ENCODE measurements around the gene ROCK1.

Gene ROCK1

GRCh38 chr18:21093133-21093532, 18.5 kb downstream of the ROCK1 start:
- peak overlapping the region in 1 of 2 donors; percentile 7 for H3K27ac Mint-ChIP-seq

DNA sequence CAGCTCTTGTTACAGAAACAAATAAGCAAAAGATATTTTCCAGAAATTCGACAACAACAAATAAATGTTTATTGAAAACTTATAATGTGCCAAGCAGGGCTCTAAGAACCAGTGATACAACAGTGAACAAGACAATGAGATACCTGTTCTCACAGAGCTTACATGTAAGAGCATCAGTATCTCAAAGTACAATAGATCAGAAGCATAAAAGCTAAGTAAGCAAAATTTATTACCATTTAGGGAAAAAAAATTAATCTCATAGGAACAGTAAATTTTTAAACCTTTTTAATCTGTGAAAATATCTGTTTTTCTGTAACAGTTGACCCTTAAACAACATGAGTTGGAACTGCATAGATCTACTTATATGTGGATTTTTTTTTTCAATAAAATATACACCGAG, 20.9 kb downstream of the ROCK1 start:
- peaks cover 23 to 63% of the 10 kb centered on the region in 2 donors for H3K4me1 Mint-ChIP-seq (ENCODE audit: low read depth in 2 of 2)
- H3K27ac Mint-ChIP-seq, result no peak overlapping the region
- H3K36me3 Mint-ChIP-seq (ENCODE audit: insufficient read depth), result peaks cover 11% of the 10 kb centered on the region
- DNase-seq (no peak), ATAC-seq (replicated peaks) (no peak)
- H3K27me3 Mint-ChIP-seq, result no peaks in the 10 kb centered on the region
- peak overlapping the region in 1 of 2 donors; percentile 38 for H3K4me3 Mint-ChIP-seq
- H3K9me3 Mint-ChIP-seq, result no peaks in the 10 kb centered on the region

More at GRCh38 chr18:21093133-21093532, 18.5 kb downstream of the ROCK1 start:
- H3K27me3 Mint-ChIP-seq, result no peaks in the 10 kb centered on the region
- DNase-seq (no peak), ATAC-seq (replicated peaks) (no peak)
- H3K4me3 Mint-ChIP-seq, result no peak overlapping the region
- H3K4me1 Mint-ChIP-seq (ENCODE audit: low read depth in 2 of 2), result peaks cover 30 to 61% of the 10 kb centered on the region in 2 donors
- peaks cover 11% of the 10 kb centered on the region for H3K36me3 Mint-ChIP-seq (ENCODE audit: insufficient read depth)
- H3K9me3 Mint-ChIP-seq, result no peaks in the 10 kb centered on the region

GRCh38 chr18:21085579-21086166, 25.9 kb downstream of the ROCK1 start:
- no peaks in the 10 kb centered on the region for H3K9me3 Mint-ChIP-seq
- peak overlapping the region; percentile 44 to 52 for H3K4me3 Mint-ChIP-seq
- peaks cover 6% of the 10 kb centered on the region for H3K36me3 Mint-ChIP-seq (ENCODE audit: insufficient read depth)
- peaks cover 47 to 84% of the 10 kb centered on the region in 2 donors for H3K4me1 Mint-ChIP-seq (ENCODE audit: low read depth in 2 of 2)
- no peak for DNase-seq
- no peaks in the 10 kb centered on the region for H3K27me3 Mint-ChIP-seq
- H3K27ac Mint-ChIP-seq, result no peak overlapping the region
- no peak for ATAC-seq (replicated peaks)

GRCh38 chr18:21084511-21085078, 27.0 kb downstream of the ROCK1 start:
- peaks cover 48 to 84% of the 10 kb centered on the region in 2 donors for H3K4me1 Mint-ChIP-seq (ENCODE audit: low read depth in 2 of 2)
- H3K27ac Mint-ChIP-seq, result peak overlapping the region; percentile 18 to 61
- H3K9me3 Mint-ChIP-seq, result no peaks in the 10 kb centered on the region
- H3K36me3 Mint-ChIP-seq (ENCODE audit: insufficient read depth), result peaks cover 6% of the 10 kb centered on the region
- peak; percentile 12 for ATAC-seq (replicated peaks)
- peak overlapping the region; percentile 52 to 68 for H3K4me3 Mint-ChIP-seq
- no peak for DNase-seq
- H3K27me3 Mint-ChIP-seq, result no peaks in the 10 kb centered on the region

- H3K4me1 Mint-ChIP-seq (ENCODE audit: low read depth in 2 of 2), result peaks cover 56 to 94% of the 10 kb centered on the region in 2 donors
- H3K4me3 Mint-ChIP-seq, result peak overlapping the region in 1 of 2 donors; percentile 68
- H3K36me3 Mint-ChIP-seq (ENCODE audit: insufficient read depth), result peaks cover 6% of the 10 kb centered on the region
- no peak for ATAC-seq (replicated peaks)
- H3K9me3 Mint-ChIP-seq, result no peaks in the 10 kb centered on the region
- no peaks in the 10 kb centered on the region for H3K27me3 Mint-ChIP-seq
- no peak for DNase-seq
- no peak overlapping the region for H3K27ac Mint-ChIP-seq
Observed at GRCh38 chr18:21083017-21083416, 28.6 kb downstream of the ROCK1 start.

GRCh38 chr18:21081426-21081825, 30.2 kb downstream of the ROCK1 start:
- Mint-ChIP-seq H3K9me3 (no peaks in the 10 kb centered on the region), H3K4me1 (ENCODE audit: low read depth in 2 of 2) (peaks cover 52 to 91% of the 10 kb centered on the region in 2 donors)

DNA sequence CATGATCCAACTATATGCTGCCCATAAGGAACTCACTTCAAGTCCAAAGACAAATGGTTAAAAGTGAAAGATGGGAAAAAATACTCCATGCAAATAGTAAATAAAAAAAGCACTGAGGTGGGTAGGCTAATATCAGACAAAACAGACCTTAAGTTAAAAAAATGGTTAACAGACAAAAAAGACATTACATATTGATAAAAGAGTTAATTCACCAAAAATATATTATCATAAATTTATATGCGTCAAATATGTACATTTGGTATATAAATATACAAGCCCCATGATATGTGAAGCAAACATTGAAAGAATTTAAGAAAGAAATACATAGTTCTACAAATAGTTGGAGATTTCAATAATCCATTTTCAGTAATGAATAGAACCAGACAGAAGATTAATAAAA, 31.0 kb downstream of the ROCK1 start:
- no peak for DNase-seq
- Mint-ChIP-seq H3K27me3 (no peaks in the 10 kb centered on the region), H3K9me3 (no peaks in the 10 kb centered on the region), H3K27ac (no peak overlapping the region), H3K4me1 (ENCODE audit: low read depth in 2 of 2) (peaks cover 53 to 94% of the 10 kb centered on the region in 2 donors), H3K4me3 (peak overlapping the region in 1 of 2 donors; percentile 43), H3K36me3 (ENCODE audit: insufficient read depth) (peaks cover 6% of the 10 kb centered on the region)
- no peak for ATAC-seq (replicated peaks)

More at GRCh38 chr18:21081426-21081825, 30.2 kb downstream of the ROCK1 start:
- Mint-ChIP-seq H3K36me3 (ENCODE audit: insufficient read depth) (peaks cover 6% of the 10 kb centered on the region), H3K27ac (no peak overlapping the region), H3K4me3 (peak overlapping the region in 1 of 2 donors; percentile 28), H3K27me3 (no peaks in the 10 kb centered on the region)
- DNase-seq (no peak), ATAC-seq (replicated peaks) (no peak)

- peaks cover 43 to 73% of the 10 kb centered on the region in 2 donors for H3K4me1 Mint-ChIP-seq (ENCODE audit: low read depth in 2 of 2)
- peak overlapping the region; percentile 0 to 58 for H3K4me3 Mint-ChIP-seq
- no peaks in the 10 kb centered on the region for H3K27me3 Mint-ChIP-seq
- H3K27ac Mint-ChIP-seq, result peak overlapping the region; percentile 1 to 38
- no peaks in the 10 kb centered on the region for H3K9me3 Mint-ChIP-seq
- no peak for DNase-seq
- H3K36me3 Mint-ChIP-seq (ENCODE audit: insufficient read depth), result peaks cover 10% of the 10 kb centered on the region
- ATAC-seq (replicated peaks), result peak; percentile 40
Observed at GRCh38 chr18:21074336-21075323, 37.0 kb downstream of the ROCK1 start.

- Mint-ChIP-seq H3K27me3 (no peaks in the 10 kb centered on the region), H3K4me3 (peak overlapping the region in 1 of 2 donors; percentile 6), H3K4me1 (ENCODE audit: low read depth in 2 of 2) (peaks cover 36 to 58% of the 10 kb centered on the region in 2 donors), H3K27ac (peak overlapping the region in 1 of 2 donors; percentile 20), H3K9me3 (no peaks in the 10 kb centered on the region), H3K36me3 (ENCODE audit: insufficient read depth) (peaks cover 18% of the 10 kb centered on the region)
- no peak for ATAC-seq (replicated peaks)
- DNase-seq, result no peak
Observed at GRCh38 chr18:21073180-21073579, 38.4 kb downstream of the ROCK1 start.

DNA sequence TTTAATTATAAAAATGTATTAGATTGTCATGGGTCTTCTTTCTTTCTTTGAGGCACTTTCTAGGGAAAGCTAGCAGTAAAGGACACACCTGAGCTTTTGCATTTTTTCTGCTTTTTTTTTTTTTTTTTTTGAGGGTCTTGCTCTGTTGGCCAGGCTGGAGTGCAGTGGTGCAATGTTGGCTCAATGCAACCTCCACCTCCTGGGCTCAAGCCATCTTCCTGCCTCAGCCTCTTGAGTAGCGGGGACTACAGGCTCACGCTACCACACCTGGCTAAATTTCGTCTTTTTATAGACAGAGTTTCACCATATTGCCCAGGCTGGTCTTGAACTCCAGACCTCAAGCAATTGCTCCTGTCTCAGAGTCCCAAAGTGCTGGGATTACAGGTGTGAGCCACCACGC, 40.5 kb downstream of the ROCK1 start:
- peaks cover 32 to 40% of the 10 kb centered on the region in 2 donors for H3K4me1 Mint-ChIP-seq (ENCODE audit: low read depth in 2 of 2)
- H3K9me3 Mint-ChIP-seq, result no peaks in the 10 kb centered on the region
- ATAC-seq (replicated peaks), result no peak
- no peaks in the 10 kb centered on the region for H3K27me3 Mint-ChIP-seq
- no peak for DNase-seq
- no peak overlapping the region for H3K27ac Mint-ChIP-seq
- no peak overlapping the region for H3K4me3 Mint-ChIP-seq
- H3K36me3 Mint-ChIP-seq (ENCODE audit: insufficient read depth), result peaks cover 24% of the 10 kb centered on the region

GRCh38 chr18:21069468-21069867, 42.1 kb downstream of the ROCK1 start:
- Mint-ChIP-seq H3K36me3 (ENCODE audit: insufficient read depth) (peaks cover 24% of the 10 kb centered on the region), H3K4me1 (ENCODE audit: low read depth in 2 of 2) (peaks cover 24 to 30% of the 10 kb centered on the region in 2 donors), H3K27me3 (no peaks in the 10 kb centered on the region), H3K27ac (no peak overlapping the region), H3K4me3 (no peak overlapping the region), H3K9me3 (no peaks in the 10 kb centered on the region)
- ATAC-seq (replicated peaks) (no peak), DNase-seq (no peak)

DNA sequence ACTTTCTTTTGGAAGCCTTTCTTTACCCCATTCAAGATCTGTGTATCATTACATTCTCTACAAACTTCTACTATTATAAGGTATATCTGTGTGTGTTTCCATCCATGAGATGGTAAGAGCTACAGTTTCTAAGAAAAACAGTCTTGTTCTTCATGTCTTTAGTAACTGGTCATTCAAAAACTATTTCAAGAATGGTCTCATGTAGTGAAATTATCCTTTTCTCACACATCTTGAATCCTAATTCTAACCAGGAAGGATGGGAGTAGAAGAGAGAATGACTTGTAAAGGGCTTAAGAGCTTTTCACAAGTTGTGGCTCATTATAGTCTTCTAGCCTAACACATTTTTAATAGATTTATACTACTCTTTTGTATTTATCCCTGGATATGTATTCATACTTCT, 47.3 kb downstream of the ROCK1 start:
- Mint-ChIP-seq H3K27me3 (no peaks in the 10 kb centered on the region), H3K36me3 (ENCODE audit: insufficient read depth) (peaks cover 14% of the 10 kb centered on the region), H3K9me3 (no peaks in the 10 kb centered on the region), H3K27ac (peak overlapping the region; percentile 14 to 27), H3K4me3 (no peak overlapping the region), H3K4me1 (ENCODE audit: low read depth in 2 of 2) (peaks cover 16 to 32% of the 10 kb centered on the region in 2 donors)
- ATAC-seq (replicated peaks) (no peak), DNase-seq (no peak)

DNA sequence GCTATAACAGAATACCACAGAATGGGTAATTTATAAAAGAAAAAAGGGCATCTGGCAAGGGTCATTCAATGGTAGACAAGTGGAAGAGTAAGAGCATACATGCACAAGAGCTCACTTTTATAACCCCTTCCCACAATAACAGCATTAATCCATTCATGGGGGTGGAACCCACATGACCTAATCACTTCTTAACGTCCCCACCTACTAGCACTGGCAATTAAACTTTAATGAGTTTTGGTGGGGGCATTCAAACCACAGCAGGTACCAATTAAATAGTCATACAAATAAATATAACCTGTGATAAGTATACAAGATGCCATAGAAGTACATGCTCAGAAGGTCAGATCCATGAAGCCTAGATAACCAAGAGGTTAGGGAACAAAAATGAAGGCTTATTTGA, 48.6 kb downstream of the ROCK1 start:
- Mint-ChIP-seq H3K4me3 (no peak overlapping the region), H3K27ac (no peak overlapping the region), H3K27me3 (no peaks in the 10 kb centered on the region), H3K36me3 (ENCODE audit: insufficient read depth) (peaks cover 4% of the 10 kb centered on the region), H3K9me3 (no peaks in the 10 kb centered on the region), H3K4me1 (ENCODE audit: low read depth in 2 of 2) (peaks cover 14 to 37% of the 10 kb centered on the region in 2 donors)
- DNase-seq (no peak), ATAC-seq (replicated peaks) (no peak)

All from effector memory CD8-positive, alpha-beta T cell (primary cell).